Kidney epithelial cell (primary cell): ENCODE data around the gene RAPGEF6. TPM values are rescaled to one million over a fixed set of nuclear protein-coding genes. Genes with fewer than 3 reads are reported as not detected.
A peak's percentile ranks its signal among the peaks of the same experiment; 100 is the strongest.

Experiments
- DNase-seq: peaks from one replicate; pipeline ENCODE4 v3.0.0-alpha.2; 2010; ENCODE audit warnings: low read depth
- H3K27me3 ChIP-seq: 2 replicates; pipeline ENCODE4 v1.6.0; 2011; ENCODE audit warnings: low read length; ENCODE audit not compliant: control insufficient read depth, insufficient read depth
- H3K36me3 ChIP-seq: 2 replicates; pipeline ENCODE4 v1.5.1; 2011; ENCODE audit warnings: low read length; ENCODE audit not compliant: control insufficient read depth, insufficient read depth
- H3K4me3 ChIP-seq: 2 replicates; pipeline ENCODE4 v1.5.1; 2011; ENCODE audit warnings: low read depth, mild to moderate bottlenecking, control low read depth, low read length
- CTCF ChIP-seq: IDR thresholded peaks from 2 replicates; pipeline ENCODE4 v1.5.1; 2011; ENCODE audit warnings: mild to moderate bottlenecking, moderate library complexity, low read length, control low read depth, inconsistent platforms; ENCODE audit not compliant: insufficient read depth, poor library complexity, severe bottlenecking
- total RNA-seq: library from RNA; depleted of rRNA; stranded (reverse); fragments of >200 nt; gene quantifications from 2 replicates; pipeline ENCODE4 v1.2.3, GENCODE V29; 2015

The RAPGEF6 gene, protein sequence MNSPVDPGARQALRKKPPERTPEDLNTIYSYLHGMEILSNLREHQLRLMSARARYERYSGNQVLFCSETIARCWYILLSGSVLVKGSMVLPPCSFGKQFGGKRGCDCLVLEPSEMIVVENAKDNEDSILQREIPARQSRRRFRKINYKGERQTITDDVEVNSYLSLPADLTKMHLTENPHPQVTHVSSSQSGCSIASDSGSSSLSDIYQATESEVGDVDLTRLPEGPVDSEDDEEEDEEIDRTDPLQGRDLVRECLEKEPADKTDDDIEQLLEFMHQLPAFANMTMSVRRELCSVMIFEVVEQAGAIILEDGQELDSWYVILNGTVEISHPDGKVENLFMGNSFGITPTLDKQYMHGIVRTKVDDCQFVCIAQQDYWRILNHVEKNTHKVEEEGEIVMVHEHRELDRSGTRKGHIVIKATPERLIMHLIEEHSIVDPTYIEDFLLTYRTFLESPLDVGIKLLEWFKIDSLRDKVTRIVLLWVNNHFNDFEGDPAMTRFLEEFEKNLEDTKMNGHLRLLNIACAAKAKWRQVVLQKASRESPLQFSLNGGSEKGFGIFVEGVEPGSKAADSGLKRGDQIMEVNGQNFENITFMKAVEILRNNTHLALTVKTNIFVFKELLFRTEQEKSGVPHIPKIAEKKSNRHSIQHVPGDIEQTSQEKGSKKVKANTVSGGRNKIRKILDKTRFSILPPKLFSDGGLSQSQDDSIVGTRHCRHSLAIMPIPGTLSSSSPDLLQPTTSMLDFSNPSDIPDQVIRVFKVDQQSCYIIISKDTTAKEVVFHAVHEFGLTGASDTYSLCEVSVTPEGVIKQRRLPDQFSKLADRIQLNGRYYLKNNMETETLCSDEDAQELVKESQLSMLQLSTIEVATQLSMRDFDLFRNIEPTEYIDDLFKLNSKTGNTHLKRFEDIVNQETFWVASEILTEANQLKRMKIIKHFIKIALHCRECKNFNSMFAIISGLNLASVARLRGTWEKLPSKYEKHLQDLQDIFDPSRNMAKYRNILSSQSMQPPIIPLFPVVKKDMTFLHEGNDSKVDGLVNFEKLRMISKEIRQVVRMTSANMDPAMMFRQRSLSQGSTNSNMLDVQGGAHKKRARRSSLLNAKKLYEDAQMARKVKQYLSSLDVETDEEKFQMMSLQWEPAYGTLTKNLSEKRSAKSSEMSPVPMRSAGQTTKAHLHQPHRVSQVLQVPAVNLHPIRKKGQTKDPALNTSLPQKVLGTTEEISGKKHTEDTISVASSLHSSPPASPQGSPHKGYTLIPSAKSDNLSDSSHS (N-terminal part only)
- 10.0 TPM in 2 replicates for total RNA-seq

- H3K36me3 ChIP-seq: no peaks in the 10 kb centered on the region
- H3K27me3 ChIP-seq: no peaks in the 10 kb centered on the region
- TF ChIP-seq CTCF: peak; percentile 0
- peak; percentile 100 for DNase-seq
- H3K4me3 ChIP-seq: peak within 1 kb of the TSS; percentile 89
These were observed at the start of gene RAPGEF6 for GRCh38 chr5:131634996-131635683. TSS of gene RAPGEF6 (minus strand) at chr5:131635229. CDS start at chr5:131635030, 199 bp downstream.

GRCh38 chr5:131684595-131684994, 49.6 kb upstream of the RAPGEF6 start:
- TF ChIP-seq CTCF: no peak
- Histone ChIP-seq H3K27me3 (no peaks in the 10 kb centered on the region), H3K4me3 (no peak overlapping the region), H3K36me3 (no peaks in the 10 kb centered on the region)
- no peak for DNase-seq

GRCh38 chr5:131684051-131684450, 49.0 kb upstream of the RAPGEF6 start:
- no peak for DNase-seq
- Histone ChIP-seq H3K27me3 (no peaks in the 10 kb centered on the region), H3K36me3 (no peaks in the 10 kb centered on the region), H3K4me3 (no peak overlapping the region)
- no peak for TF ChIP-seq CTCF

- H3K36me3 ChIP-seq: no peaks in the 10 kb centered on the region
- H3K27me3 ChIP-seq: no peaks in the 10 kb centered on the region
- DNase-seq: no peak
- no peak for TF ChIP-seq CTCF
- H3K4me3 ChIP-seq: no peak overlapping the region
These were observed 47.8 kb upstream of the RAPGEF6 start for GRCh38 chr5:131682826-131683225.

DNA sequence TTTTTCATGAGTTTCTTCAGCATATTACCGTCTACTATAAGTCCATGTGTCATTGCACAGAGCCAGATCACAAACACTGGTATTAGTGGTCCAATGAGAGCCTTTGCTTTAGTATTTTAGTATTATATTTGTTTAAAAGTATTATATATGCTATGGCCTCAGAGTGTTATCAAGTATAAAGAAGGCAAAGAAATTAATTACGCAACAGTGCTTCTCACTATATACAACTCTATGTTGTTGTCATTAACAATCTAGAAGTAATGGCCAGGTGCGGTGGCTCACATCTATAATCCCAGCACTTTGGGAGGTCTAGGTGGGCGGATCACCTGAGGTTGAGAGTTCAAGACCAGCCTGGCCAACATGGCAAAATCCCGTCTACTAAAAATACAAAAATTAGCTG, 47.1 kb upstream of the RAPGEF6 start:
- no peak overlapping the region for H3K4me3 ChIP-seq
- no peak for DNase-seq
- TF ChIP-seq CTCF: no peak
- peaks cover under 1% of the 10 kb centered on the region for H3K36me3 ChIP-seq
- no peaks in the 10 kb centered on the region for H3K27me3 ChIP-seq
